Body of pancreas (tissue), 4 donors: ENCODE measurements around the gene APRT.

Experiments
- POLR2A ChIP-seq, 3 donors: fragments of 450-650 bp; IDR thresholded peaks; one replicate each; pipeline ENCODE4 v1.6.1; 2016; ENCODE audit warnings: antibody characterized with exemption in 3 of 3, mild to moderate bottlenecking in 2 of 3
- TF ChIP-seq, protein P1 (sequence below), 7 experiments: fragments of 450-650 bp in 4 of 7; fragments of 200-600 bp in 3 of 7; sonication (generic) in 3 of 7; IDR thresholded peaks; one replicate each; pipeline ENCODE4 v1.5.1; 2016 to 2019; ENCODE audit warnings: antibody characterized with exemption in 7 of 7

DNA sequence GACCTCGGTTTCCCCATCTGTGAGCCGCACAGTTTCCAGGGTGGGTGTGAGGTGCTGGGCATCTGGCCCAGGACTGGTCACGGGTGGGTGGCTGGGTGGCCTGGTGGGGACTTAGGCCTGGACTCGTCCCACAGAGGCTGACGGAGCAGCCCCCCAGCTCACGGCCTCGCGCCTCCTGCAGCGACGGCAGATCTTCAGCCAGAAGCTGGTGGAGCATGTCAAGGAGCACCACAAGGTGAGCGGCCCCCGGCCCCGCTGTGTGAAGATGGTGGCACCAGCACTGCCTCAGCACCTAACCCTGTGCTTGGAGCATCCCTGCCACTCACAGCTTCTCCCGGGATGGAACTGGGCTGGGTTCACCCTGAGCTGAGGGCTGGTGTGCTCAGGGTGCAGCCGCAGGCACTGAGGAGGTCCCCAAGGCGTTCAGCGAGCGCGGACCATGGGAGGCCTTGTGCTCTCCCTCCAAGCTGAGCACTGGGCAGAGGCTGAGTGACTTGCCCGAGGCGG is 5.8 kb downstream of the APRT start:
- TF ChIP-seq, protein P1, sequence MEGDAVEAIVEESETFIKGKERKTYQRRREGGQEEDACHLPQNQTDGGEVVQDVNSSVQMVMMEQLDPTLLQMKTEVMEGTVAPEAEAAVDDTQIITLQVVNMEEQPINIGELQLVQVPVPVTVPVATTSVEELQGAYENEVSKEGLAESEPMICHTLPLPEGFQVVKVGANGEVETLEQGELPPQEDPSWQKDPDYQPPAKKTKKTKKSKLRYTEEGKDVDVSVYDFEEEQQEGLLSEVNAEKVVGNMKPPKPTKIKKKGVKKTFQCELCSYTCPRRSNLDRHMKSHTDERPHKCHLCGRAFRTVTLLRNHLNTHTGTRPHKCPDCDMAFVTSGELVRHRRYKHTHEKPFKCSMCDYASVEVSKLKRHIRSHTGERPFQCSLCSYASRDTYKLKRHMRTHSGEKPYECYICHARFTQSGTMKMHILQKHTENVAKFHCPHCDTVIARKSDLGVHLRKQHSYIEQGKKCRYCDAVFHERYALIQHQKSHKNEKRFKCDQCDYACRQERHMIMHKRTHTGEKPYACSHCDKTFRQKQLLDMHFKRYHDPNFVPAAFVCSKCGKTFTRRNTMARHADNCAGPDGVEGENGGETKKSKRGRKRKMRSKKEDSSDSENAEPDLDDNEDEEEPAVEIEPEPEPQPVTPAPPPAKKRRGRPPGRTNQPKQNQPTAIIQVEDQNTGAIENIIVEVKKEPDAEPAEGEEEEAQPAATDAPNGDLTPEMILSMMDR (IDR thresholded peaks at IDR 0.05): no peak
- no peak for TF ChIP-seq POLR2A (IDR thresholded peaks at IDR 0.05)
